Activated CD8-positive, alpha-beta memory T cell treated with anti-CD3 and anti-CD28 coated beads, Interleukin-2, amount 50 U/mL, for 4 hours (primary cell): ENCODE results near the gene HLA-DOA.

Experiments used
- DNase-seq: peaks from one replicate; pipeline ENCODE4 v3.0.0-alpha.2; 2020

HLA-DOA gene

DNA sequence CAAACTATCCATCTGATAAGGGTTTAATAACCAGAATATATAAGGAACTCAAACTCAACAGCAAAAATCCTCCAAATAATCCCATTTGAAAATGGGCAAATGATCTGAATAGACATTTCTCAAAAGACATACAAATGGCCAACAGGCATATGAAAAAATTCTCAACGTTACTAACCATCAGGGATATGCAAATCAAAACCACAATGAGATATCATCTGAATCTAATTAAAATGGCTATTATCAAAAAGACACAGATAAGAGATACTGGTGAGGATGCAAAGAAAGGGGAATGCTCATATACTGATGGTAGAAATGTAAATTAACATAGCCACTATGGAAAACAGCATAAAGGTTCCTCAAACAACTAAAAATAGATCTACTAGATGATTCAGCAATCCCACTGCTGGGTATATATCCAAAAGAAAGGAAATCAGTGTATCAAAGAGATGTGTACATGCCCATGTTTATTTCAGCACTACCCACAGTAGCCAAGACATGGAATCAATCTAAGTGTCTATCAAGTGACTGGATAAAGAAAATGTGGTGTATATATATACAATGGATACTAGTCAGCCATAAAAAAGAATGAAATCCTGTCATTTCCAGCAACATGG, 47.1 kb downstream of the HLA-DOA start:
- DNase-seq = no peak

DNA sequence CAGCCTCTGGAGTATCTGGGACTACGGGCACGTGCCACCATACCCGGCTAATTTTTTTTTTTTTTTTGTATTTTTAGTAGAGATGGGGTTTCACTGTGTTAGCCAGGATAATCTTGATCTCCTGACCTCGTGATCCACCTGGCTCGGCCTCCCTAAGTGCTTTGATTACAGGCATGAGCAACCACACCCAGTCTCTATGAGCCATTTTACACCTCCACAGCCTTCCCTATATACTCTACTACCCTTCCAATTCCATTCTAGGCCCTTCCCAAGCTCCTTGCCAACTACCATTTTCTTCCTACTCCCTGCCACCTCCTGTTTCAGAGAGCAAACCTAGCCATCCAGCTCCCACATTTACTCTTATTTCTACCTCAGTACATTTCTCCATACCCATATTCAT, 48.8 kb downstream of the HLA-DOA start:
- no peak for DNase-seq

DNA sequence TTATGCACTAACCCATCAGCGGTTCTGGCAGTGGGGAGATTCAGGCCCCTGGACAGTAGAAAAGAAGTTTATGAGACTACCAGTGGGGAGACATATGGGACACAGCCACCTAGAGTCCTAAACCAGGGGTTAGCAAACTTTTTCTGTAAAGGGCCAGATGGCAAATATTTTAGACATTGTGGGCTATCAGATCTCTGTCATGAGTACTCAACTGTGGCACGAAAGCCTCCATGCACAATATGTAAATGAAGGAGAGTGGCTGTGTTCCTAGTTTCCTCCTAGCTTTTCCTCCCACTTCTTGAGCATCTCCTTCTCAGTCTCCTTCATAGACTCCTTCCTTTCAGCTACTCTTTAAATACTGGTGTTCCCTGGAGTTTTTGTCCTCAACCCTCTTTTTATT, 53.2 kb downstream of the HLA-DOA start:
- DNase-seq = no peak

DNA sequence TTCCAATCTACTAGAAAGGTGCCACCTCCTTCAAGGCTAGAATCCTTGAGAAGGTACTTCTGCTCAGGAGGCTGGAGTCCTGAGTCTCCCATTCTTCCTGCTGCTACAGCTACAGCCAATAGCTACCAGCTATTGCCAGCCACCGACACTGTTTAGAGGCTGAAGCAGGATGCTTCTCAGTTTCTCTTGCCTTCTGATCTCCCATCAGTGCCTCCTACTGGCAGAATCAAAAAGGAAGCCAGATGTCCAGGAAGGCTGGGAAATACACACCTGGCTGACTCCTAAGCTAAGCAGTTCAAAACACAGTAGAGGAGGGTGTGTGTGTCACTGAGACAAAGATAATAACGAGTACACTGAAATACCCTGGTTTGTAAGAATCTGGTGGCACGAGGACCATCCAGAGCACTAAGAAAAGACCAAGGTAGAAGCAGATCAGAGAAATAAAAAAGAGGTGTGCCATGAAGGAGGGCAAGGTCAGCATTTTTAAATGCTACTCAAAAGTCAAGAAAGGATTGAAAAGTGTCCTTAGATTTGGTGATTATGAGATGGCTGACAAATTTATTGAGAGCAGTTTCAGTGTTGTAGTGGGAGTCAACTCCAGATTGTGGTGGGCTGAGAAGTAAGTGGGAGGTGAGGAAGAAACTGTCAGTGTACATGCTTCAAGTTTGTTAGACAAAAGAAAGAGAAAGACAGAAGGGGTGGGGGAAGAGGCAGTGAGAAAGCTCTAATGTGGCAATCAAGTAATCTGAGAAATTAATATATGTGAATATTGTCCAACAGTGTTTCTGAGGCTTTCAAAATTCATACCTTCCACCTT, 54.2 kb downstream of the HLA-DOA start:
- no peak for DNase-seq

- no peak for DNase-seq
Observed at GRCh38 chr6:32954267-32954666, 55.1 kb downstream of the HLA-DOA start.
